ENCODE measurements around the gene UBB. TPM values are rescaled to one million over a fixed set of nuclear protein-coding genes. Genes with fewer than 3 reads are reported as not detected.
A peak's percentile ranks its signal among the peaks of the same experiment; 100 is the strongest.

The UBB gene
- total and polyA plus RNA-seq, 2 of the 4 experiments (the other 2 are of a cell fraction), result 2,561 to 4,283 TPM

GRCh38 chr17:16352303-16352666 lies 28.6 kb upstream of the UBB start:
- in situ Hi-C loops (cut with MboI; ENCODE audit: low sequenced_read_pairs) (no loop called here), intact Hi-C loops (cut with micrococcal nuclease) (loop anchor here (5.0 kb wide), 2 partner anchors 65 to 135 kb away; partner anchors contain the start of genes NCOR1 and PIGL), dilution Hi-C loops (cut with HindIII; ENCODE audit: low sequenced_read_pairs, unreplicated experiment) (no loop called here)
- peak overlapping the region; percentile 11 to 49; a peak in 2 of 4 replicates for H4K8ac ChIP-seq (ENCODE audit: low read depth in 2 of 2, low read length in 2 of 2)
- H2BK5ac ChIP-seq (ENCODE audit: low read depth, low read length, poor library complexity, severe bottlenecking), result no peak overlapping the region
- peak overlapping the region; percentile 33 for H3K23ac ChIP-seq (ENCODE audit: low read depth, low read length)
- peak overlapping the region; percentile 20; the same call in 1 of the 2 replicates for H3K56ac ChIP-seq (ENCODE audit: extremely low read depth, insufficient read depth, low read length)
- peak overlapping the region; percentile 31; the same call in 1 of the 2 replicates for H4K91ac ChIP-seq (ENCODE audit: insufficient read depth, low read depth, low read length)
- peak overlapping the region; percentile 98 for H2AFZ ChIP-seq (replicated peaks; ENCODE audit: low read length, poor library complexity)
- H3K27me3 ChIP-seq (ENCODE audit: control insufficient read depth, insufficient read depth, low read length), result no peaks in the 10 kb centered on the region
- H4K5ac ChIP-seq (ENCODE audit: low read depth, low read length), result no peak overlapping the region
- peaks cover 6 to 18% of the 10 kb centered on the region in 2 experiments; a peak in 3 of 4 replicates for H3K79me1 ChIP-seq (ENCODE audit: low read depth in 1 of 2, low read length in 2 of 2)
- peak overlapping the region; percentile 14; the same call in 1 of the 2 replicates for H3K4ac ChIP-seq (ENCODE audit: low read depth, low read length)
- ChIA-PET CTCF (interaction anchor here (0.6 to 2.3 kb wide), 2 partner anchors 10 to 12 kb away, joined by 3 to 19 read pairs; no protein-coding TSS in a partner anchor), POLR2A (ENCODE audit: unreplicated experiment) (interaction anchor here (0.7 kb wide), 1 partner anchor 29 kb away, joined by 4 read pairs; the partner anchor contains the start of gene UBB)
- H3K4me1 ChIP-seq (ENCODE audit: control insufficient read depth, insufficient read depth, low read length), result 0 out of 2 replicates have a peak, but pooled peaks cover 2% of the 10 kb centered on the region
- H3K36me3 ChIP-seq (ENCODE audit: control insufficient read depth, insufficient read depth, low read length), result peaks cover 9% of the 10 kb centered on the region
- ATAC-seq (ENCODE audit: low read depth) (peak; percentile 49), DNase-seq (peak; percentile 30)
- H3K18ac ChIP-seq (ENCODE audit: low read depth, low read length), result no peak overlapping the region
- WGBS, 2 experiments (ENCODE audit: extremely low coverage in 2 of 2, insufficient read length in 1 of 2), result 1% methylated on average over 14 of the region's 25 CpGs; no CpG with 5 or more reads in 1 of the 2 experiments
- no peaks in the 10 kb centered on the region for H4K20me1 ChIP-seq (ENCODE audit: insufficient read depth, low read length)
- H2AK5ac ChIP-seq (ENCODE audit: low read depth, low read length), result no peak overlapping the region
- no peaks in the 10 kb centered on the region for H3K9me3 ChIP-seq (ENCODE audit: control insufficient read depth, insufficient read depth, low read length)
- H2BK20ac ChIP-seq (ENCODE audit: low read depth, low read length), result no peak overlapping the region
- H3K4me2 ChIP-seq (ENCODE audit: low read depth, low read length), result peak overlapping the region; percentile 80
- no TSS peak for BruUV-seq (replicated peaks)
- H3K9me1 ChIP-seq (ENCODE audit: insufficient read depth, low read length), result peaks cover 3% of the 10 kb centered on the region; the same call in 1 of the 2 replicates
- H3K9ac ChIP-seq (ENCODE audit: low read depth, low read length), result peak overlapping the region; percentile 39
- peak overlapping the region; percentile 42 for H2AK9ac ChIP-seq (replicated peaks; ENCODE audit: low read depth, low read length, poor library complexity)
- TF ChIP-seq MXI1 (IDR thresholded peaks at IDR 0.05; ENCODE audit: borderline replicate concordance, low read depth, low read length) (0 out of 2 replicates have a peak, but pooled peaks have one; percentile 21), MAZ (IDR thresholded peaks at IDR 0.05; ENCODE audit: borderline replicate concordance, low read depth, low read length) (no peak)
- H3K27ac ChIP-seq (ENCODE audit: insufficient read depth, low read length), result peak overlapping the region; percentile 33
- H3K4me3 ChIP-seq (ENCODE audit: insufficient read depth, low read depth, low read length), result peak overlapping the region; percentile 73
- H2BK15ac ChIP-seq (ENCODE audit: low read depth, low read length), result no peak overlapping the region
- H2BK120ac ChIP-seq (ENCODE audit: low read depth, low read length), result 0 out of 2 replicates have a peak overlapping the region, but pooled peaks have one; percentile 23
- 0 out of 2 replicates have a peak overlapping the region, but pooled peaks have one; percentile 12 for H3K14ac ChIP-seq (replicated peaks; ENCODE audit: low read depth, low read length)
